ENCODE measurements around the gene GALNT16.

DNA sequence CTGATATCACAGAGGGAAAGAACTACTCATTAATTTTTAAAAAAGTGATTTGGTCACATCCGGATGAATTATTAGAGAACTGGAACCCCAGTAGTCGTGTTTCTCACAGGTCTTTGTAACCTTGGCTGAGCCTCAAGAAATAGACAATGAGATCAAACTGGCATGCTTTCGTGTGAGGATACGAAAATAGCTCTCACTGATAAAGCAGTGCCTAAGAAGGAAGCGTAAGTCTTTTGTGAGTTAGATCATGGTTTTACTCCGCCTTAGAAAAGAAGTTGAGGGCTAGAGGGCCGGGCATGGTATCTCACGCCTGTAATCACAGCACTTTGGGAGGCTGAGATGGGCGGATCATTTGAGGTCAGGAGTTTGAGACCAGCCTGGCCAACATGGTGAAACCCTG, 33.8 kb upstream of the GALNT16 start:
- no peak for TF ChIP-seq POLR2A (IDR thresholded peaks at IDR 0.05; ENCODE audit: extremely low read depth, insufficient read length)
- TF ChIP-seq, protein P1, sequence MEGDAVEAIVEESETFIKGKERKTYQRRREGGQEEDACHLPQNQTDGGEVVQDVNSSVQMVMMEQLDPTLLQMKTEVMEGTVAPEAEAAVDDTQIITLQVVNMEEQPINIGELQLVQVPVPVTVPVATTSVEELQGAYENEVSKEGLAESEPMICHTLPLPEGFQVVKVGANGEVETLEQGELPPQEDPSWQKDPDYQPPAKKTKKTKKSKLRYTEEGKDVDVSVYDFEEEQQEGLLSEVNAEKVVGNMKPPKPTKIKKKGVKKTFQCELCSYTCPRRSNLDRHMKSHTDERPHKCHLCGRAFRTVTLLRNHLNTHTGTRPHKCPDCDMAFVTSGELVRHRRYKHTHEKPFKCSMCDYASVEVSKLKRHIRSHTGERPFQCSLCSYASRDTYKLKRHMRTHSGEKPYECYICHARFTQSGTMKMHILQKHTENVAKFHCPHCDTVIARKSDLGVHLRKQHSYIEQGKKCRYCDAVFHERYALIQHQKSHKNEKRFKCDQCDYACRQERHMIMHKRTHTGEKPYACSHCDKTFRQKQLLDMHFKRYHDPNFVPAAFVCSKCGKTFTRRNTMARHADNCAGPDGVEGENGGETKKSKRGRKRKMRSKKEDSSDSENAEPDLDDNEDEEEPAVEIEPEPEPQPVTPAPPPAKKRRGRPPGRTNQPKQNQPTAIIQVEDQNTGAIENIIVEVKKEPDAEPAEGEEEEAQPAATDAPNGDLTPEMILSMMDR (IDR thresholded peaks at IDR 0.05; ENCODE audit: low read depth, low read length) = no peak
- TF ChIP-seq, protein P2, sequence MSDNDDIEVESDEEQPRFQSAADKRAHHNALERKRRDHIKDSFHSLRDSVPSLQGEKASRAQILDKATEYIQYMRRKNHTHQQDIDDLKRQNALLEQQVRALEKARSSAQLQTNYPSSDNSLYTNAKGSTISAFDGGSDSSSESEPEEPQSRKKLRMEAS (IDR thresholded peaks at IDR 0.05; ENCODE audit: low read depth, low read length) = no peak
- no peak for TF ChIP-seq MYC (IDR thresholded peaks at IDR 0.05; ENCODE audit: low read depth, low read length)

All from NB4 (cell line).